Stimulated activated CD8-positive, alpha-beta memory T cell treated with anti-CD3 and anti-CD28 coated beads, Interleukin-15, amount 100 ng/mL, for 24 hours (primary cell): Measurements from ENCODE around the gene UBA5.
"Not testable (repeated sequence)": the region's sequence is repeated elsewhere in the genome, so short reads cannot be mapped to it uniquely, and the experiment has no call there.

Experiments
- DNase-seq: peaks from one replicate; pipeline ENCODE4 v3.0.0-alpha.2; 2020; ENCODE audit warnings: low read depth

UBA5 gene

GRCh38 chr3:132660052-132660810 is at the start of gene UBA5:
Gene UBA5, plus strand, starts transcription at chr3:132660329. Its CDS starts 209 bp downstream, at chr3:132660538.
- DNase-seq: peak; percentile 39

- not testable (repeated sequence) for DNase-seq
Observed at GRCh38 chr3:132615301-132615700, 44.8 kb upstream of the UBA5 start.

- no peak for DNase-seq
Observed at GRCh38 chr3:132615881-132616280, 44.2 kb upstream of the UBA5 start.

- no peak for DNase-seq
Observed at GRCh38 chr3:132616780-132617179, 43.3 kb upstream of the UBA5 start.

GRCh38 chr3:132622148-132622547 is 38.0 kb upstream of the UBA5 start:
- no peak for DNase-seq

GRCh38 chr3:132622761-132623160 is 37.4 kb upstream of the UBA5 start:
- DNase-seq: no peak

- no peak for DNase-seq
Observed at GRCh38 chr3:132623646-132624045, 36.5 kb upstream of the UBA5 start.

GRCh38 chr3:132624790-132625189 is 35.3 kb upstream of the UBA5 start:
- no peak for DNase-seq

GRCh38 chr3:132625613-132626012 is 34.5 kb upstream of the UBA5 start:
- DNase-seq: no peak

- no peak for DNase-seq
Observed at GRCh38 chr3:132626955-132627354, 33.2 kb upstream of the UBA5 start.

GRCh38 chr3:132628157-132628556 is 32.0 kb upstream of the UBA5 start:
- no peak for DNase-seq

GRCh38 chr3:132629928-132630327 is 30.2 kb upstream of the UBA5 start:
- no peak for DNase-seq

- DNase-seq: no peak
Observed at GRCh38 chr3:132630612-132631011, 29.5 kb upstream of the UBA5 start.

- no peak for DNase-seq
Observed at GRCh38 chr3:132635052-132635451, 25.1 kb upstream of the UBA5 start.

GRCh38 chr3:132637590-132637989 is 22.5 kb upstream of the UBA5 start:
- DNase-seq: no peak

- DNase-seq: no peak
Observed at GRCh38 chr3:132638706-132639105, 21.4 kb upstream of the UBA5 start.

- not testable (repeated sequence) for DNase-seq
Observed at GRCh38 chr3:132641427-132641826, 18.7 kb upstream of the UBA5 start.

GRCh38 chr3:132641837-132642538 is 18.1 kb upstream of the UBA5 start:
- no peak for DNase-seq

GRCh38 chr3:132642539-132642847 is 17.6 kb upstream of the UBA5 start:
- DNase-seq: no peak

- DNase-seq: no peak
Observed at GRCh38 chr3:132643366-132643765, 16.8 kb upstream of the UBA5 start.

- DNase-seq: no peak
Observed at GRCh38 chr3:132645058-132645457, 15.1 kb upstream of the UBA5 start.

GRCh38 chr3:132650153-132650552 is 10.0 kb upstream of the UBA5 start:
- no peak for DNase-seq

- DNase-seq: no peak
Observed at GRCh38 chr3:132652640-132653270, 7.4 kb upstream of the UBA5 start.
